ENCODE measurements around the gene CRMP1.

- TF ChIP-seq EZH2phosphoT487 (IDR thresholded peaks at IDR 0.05; ENCODE audit: insufficient read depth, low read depth) (no peak), EZH2 (IDR thresholded peaks at IDR 0.05; ENCODE audit: insufficient read depth, poor library complexity, severe bottlenecking) (no peak)
These were observed 77.2 kb downstream of the CRMP1 start for GRCh38 chr4:5815641-5816040.
